Cardiac muscle cell (in vitro differentiated cells and primary cell): ENCODE results near the gene ADAP1. TPM values are rescaled to one million over a fixed set of nuclear protein-coding genes. Genes with fewer than 3 reads are reported as not detected.

ENCODE experiments used
- DNase-seq, 2 donors: peaks; one replicate each; pipeline versions ENCODE4 v3.0.0 to v3.0.0-alpha.2; 2010 to 2017; ENCODE audit warnings: low read depth in 1 of 2, low spot score in 1 of 2
- H3K27ac ChIP-seq: fragments of 200-600 bp; sonication (generic); 2 replicates; pipeline ENCODE4 v1.5.1; 2016
- H3K27me3 ChIP-seq: fragments of 200-600 bp; sonication (generic); 2 replicates; pipeline ENCODE4 v1.6.0; 2016; ENCODE audit warnings: control low read depth
- H3K36me3 ChIP-seq: fragments of 200-600 bp; sonication (generic); 2 replicates; pipeline ENCODE4 v1.5.1; 2016; ENCODE audit warnings: control low read depth
- H3K4me1 ChIP-seq: fragments of 200-600 bp; sonication (generic); 2 replicates; pipeline ENCODE4 v1.8.1; 2017; ENCODE audit warnings: low read depth, mild to moderate bottlenecking, mixed run types
- H3K4me3 ChIP-seq: fragments of 200-600 bp; sonication (generic); 2 replicates; pipeline ENCODE4 v1.5.1; 2016; ENCODE audit warnings: mild to moderate bottlenecking
- H3K9me3 ChIP-seq: fragments of 200-600 bp; sonication (generic); 2 replicates; pipeline ENCODE4 v1.5.1; 2017; ENCODE audit warnings: low read depth, mild to moderate bottlenecking, control low read depth
- CTCF ChIP-seq: IDR thresholded peaks from 2 replicates; pipeline ENCODE4 v1.5.1; 2012; ENCODE audit warnings: low read depth, mild to moderate bottlenecking, low read length
- polyA plus RNA-seq: library from polyadenylated mRNA; unstranded; fragments of >200 nt; fragmentation: Nextera tagmentation; extraction: Ambion mirVana; gene quantifications from 2 replicates; pipeline ENCODE4 v1.2.1, GENCODE V29; 2016
- total RNA-seq: library from RNA; depleted of rRNA; stranded (reverse); fragments of >200 nt; gene quantifications from 2 replicates; pipeline ENCODE4 v1.2.3, GENCODE V29; 2016

ADAP1 gene
- total and polyA plus RNA-seq, 2 experiments from 2014 or later = 12.0 to 14.4 TPM

DNA sequence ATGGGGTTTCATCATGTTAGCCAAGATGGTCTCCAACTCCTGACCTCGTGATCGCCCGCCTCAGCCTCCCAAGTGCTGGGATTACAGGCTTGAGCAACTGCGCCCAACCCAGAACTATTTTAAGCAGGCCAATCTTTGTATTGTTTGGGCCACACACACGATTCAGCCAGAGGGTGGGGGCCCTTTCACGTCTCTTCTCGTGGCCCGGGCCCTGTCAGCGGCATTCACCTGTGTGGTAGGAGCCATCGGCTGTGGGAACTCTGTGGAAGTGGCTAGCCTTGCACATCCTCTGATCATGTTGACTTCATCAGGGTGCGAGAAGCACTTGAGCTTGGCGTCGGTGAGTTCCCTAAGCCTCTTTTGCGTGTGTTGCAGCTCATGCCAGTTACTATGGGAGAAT lies 105.3 kb downstream of the ADAP1 start:
- Histone ChIP-seq H3K9me3 (no peaks in the 10 kb centered on the region), H3K4me3 (no peak overlapping the region), H3K36me3 (peaks cover 33% of the 10 kb centered on the region), H3K27ac (no peak overlapping the region), H3K4me1 (no peaks in the 10 kb centered on the region), H3K27me3 (no peaks in the 10 kb centered on the region)
- DNase-seq = no peak
- TF ChIP-seq CTCF = no peak

Other genes starting within 250 kb of the ADAP1 start
- gene DNAAF5, start 228.0 kb downstream of the ADAP1 start, total RNA-seq = 76.7 and 93.8 TPM in 2 replicates
- 32.7 and 51.9 TPM in 2 replicates for gene DNAAF5, start 228.0 kb downstream of the ADAP1 start, polyA plus RNA-seq
- 35.4 and 40.2 TPM in 2 replicates for gene PRKAR1B, start 227.4 kb downstream of the ADAP1 start, total RNA-seq
- 32.8 and 48.6 TPM in 2 replicates for gene PRKAR1B, start 227.4 kb downstream of the ADAP1 start, polyA plus RNA-seq
- 172 and 188 TPM in 2 replicates for gene SUN1, start 122.2 kb downstream of the ADAP1 start, total RNA-seq
- gene SUN1, start 122.2 kb downstream of the ADAP1 start, polyA plus RNA-seq = 152 and 172 TPM in 2 replicates
- 45.3 and 55.0 TPM in 2 replicates for gene GET4, start 78.1 kb downstream of the ADAP1 start, total RNA-seq
- 75.4 and 82.6 TPM in 2 replicates for gene GET4, start 78.1 kb downstream of the ADAP1 start, polyA plus RNA-seq
- gene COX19, start 20.9 kb upstream of the ADAP1 start, total RNA-seq = 11.7 and 18.1 TPM in 2 replicates
- 18.3 and 23.6 TPM in 2 replicates for gene COX19, start 20.9 kb upstream of the ADAP1 start, polyA plus RNA-seq
- gene CYP2W1, start 28.5 kb upstream of the ADAP1 start, total RNA-seq = 3.4 TPM in 1 of 2 replicates, not detected in the other
- gene CYP2W1, start 28.5 kb upstream of the ADAP1 start, polyA plus RNA-seq = 0.10 TPM in 1 of 2 replicates, not detected in the other
- gene GPR146, start 89.9 kb upstream of the ADAP1 start, total RNA-seq = 11.2 and 16.3 TPM in 2 replicates
- 4.4 and 7.5 TPM in 2 replicates for gene GPR146, start 89.9 kb upstream of the ADAP1 start, polyA plus RNA-seq
- 1.6 and 5.2 TPM in 2 replicates for gene GPER1, start 133.4 kb upstream of the ADAP1 start, total RNA-seq
- gene GPER1, start 133.4 kb upstream of the ADAP1 start, polyA plus RNA-seq = 1.7 and 3.4 TPM in 2 replicates
- gene ZFAND2A, start 205.5 kb upstream of the ADAP1 start, total RNA-seq = 6.0 and 12.2 TPM in 2 replicates
- gene ZFAND2A, start 205.5 kb upstream of the ADAP1 start, polyA plus RNA-seq = 22.4 and 24.6 TPM in 2 replicates